Epithelial cell of proximal tubule (primary cell): ENCODE results near the gene ATP10A. TPM values are rescaled to one million over a fixed set of nuclear protein-coding genes. Genes with fewer than 3 reads are reported as not detected.

ENCODE experiments used
- DNase-seq: peaks from one replicate; pipeline ENCODE4 v3.0.0-alpha.2; 2011; ENCODE audit warnings: low read depth
- H3K4me3 ChIP-seq: 2 replicates; pipeline ENCODE4 v1.5.1; 2011; ENCODE audit warnings: low read depth, mild to moderate bottlenecking, low read length
- total RNA-seq: library from RNA; depleted of rRNA; stranded (reverse); fragments of >200 nt; gene quantifications from 2 replicates; pipeline ENCODE4 v1.2.3, GENCODE V29; 2015
- TF ChIP-seq, protein P1 (sequence below): conservative IDR thresholded peaks from 2 replicates; pipeline ENCODE4 v1.5.1; 2012; ENCODE audit warnings: low read depth, mild to moderate bottlenecking, low read length

ATP10A gene
- total RNA-seq, 1 donor from 2014 or later = 13.0 TPM

DNA sequence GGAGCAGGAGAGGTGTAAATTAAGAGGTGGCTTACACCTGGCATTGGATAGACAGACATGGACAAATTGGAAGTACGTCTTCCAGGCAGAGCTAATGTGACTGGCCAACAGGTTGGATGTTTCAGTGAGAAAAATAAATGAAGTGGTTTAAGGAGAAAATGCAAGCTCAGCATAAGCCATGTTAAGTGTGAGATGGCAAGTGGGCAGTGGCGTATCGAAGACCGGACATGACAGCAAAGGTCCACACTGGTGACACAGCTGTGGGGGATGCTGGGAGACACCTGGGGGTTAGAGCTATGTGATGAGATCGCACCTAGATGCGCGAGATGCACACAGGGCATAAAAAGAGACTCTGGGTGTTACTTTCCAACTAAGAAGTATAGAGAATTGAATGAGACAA is 3.7 kb upstream of the ATP10A start:
- DNase-seq = no peak
- TF ChIP-seq, protein P1, sequence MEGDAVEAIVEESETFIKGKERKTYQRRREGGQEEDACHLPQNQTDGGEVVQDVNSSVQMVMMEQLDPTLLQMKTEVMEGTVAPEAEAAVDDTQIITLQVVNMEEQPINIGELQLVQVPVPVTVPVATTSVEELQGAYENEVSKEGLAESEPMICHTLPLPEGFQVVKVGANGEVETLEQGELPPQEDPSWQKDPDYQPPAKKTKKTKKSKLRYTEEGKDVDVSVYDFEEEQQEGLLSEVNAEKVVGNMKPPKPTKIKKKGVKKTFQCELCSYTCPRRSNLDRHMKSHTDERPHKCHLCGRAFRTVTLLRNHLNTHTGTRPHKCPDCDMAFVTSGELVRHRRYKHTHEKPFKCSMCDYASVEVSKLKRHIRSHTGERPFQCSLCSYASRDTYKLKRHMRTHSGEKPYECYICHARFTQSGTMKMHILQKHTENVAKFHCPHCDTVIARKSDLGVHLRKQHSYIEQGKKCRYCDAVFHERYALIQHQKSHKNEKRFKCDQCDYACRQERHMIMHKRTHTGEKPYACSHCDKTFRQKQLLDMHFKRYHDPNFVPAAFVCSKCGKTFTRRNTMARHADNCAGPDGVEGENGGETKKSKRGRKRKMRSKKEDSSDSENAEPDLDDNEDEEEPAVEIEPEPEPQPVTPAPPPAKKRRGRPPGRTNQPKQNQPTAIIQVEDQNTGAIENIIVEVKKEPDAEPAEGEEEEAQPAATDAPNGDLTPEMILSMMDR = no peak
- no peak overlapping the region for H3K4me3 ChIP-seq

DNA sequence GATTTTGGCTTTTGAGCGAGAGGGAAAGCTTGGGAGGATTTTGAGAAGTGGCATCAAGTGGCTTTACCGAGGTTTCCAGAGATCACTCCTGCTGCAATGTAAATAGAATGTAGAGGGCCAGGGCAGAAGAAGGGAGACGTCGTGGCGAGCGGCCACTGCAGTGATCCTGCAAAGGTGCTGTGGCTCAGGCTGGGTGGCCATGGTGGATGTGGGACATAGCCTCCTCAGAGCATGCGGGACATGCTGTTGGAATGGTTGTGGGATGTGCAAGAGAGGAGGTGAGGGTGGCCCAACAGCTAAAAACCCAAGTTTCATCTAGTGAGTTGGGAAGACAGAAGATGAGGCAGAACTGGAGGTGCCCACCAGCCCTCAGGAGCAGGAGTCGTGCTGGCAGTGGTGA is 3.1 kb upstream of the ATP10A start:
- H3K4me3 ChIP-seq = no peak overlapping the region
- DNase-seq = no peak
- TF ChIP-seq, protein P1 = no peak

DNA sequence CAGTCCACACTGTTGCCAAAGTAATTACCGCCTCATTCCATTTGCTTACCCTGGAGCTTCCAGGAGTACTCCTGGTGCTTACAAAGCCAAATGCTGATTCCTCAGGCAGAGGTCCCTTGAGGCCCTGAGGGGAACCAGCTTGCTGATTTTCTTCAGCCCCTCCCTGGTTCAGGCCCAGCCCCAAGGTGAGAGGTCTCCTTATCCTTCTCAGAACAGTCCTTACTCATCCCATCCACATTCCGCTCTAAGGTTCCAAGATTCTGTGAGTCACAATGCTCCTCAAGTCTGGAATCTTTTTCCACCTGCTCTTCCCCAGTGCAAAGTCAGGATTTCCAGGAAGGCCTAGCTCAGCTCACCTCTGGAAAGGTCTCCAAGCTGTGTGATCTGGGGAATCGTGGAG is 1.8 kb upstream of the ATP10A start:
- TF ChIP-seq, protein P1 = no peak
- DNase-seq = no peak
- no peak overlapping the region for H3K4me3 ChIP-seq

DNA sequence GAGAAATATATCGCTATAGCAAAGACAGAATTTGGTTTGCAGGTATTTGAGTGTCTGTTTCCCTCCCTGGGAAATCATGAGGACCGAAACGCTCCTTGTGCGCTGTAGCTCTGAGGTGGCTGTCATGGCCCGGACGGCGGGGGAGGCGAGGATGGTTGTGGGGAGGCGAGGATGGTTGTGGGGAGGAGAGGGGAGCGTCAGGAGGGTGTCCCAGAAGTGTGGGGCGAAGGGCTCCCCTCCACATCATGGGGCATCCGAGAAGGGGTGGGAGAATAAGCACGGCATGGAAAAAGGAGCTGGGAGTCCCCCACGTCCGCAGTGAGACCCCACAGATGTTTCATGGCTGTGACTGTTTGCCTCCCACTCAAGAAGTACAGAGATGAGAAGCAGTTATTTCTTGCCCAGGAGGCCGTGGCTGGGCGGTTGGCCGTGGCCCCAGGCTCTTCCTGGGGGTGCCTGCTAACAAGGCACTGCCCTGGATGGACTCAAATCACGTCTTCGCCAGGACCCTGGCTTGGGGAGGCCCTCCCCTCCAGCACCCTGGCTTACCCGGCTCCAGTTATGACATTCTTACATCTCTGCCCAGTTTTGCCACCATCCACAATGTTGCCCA is 947 bp upstream of the ATP10A start:
- TF ChIP-seq, protein P1 = no peak
- no peak for DNase-seq
- peak overlapping the region; percentile 77 for H3K4me3 ChIP-seq

DNA sequence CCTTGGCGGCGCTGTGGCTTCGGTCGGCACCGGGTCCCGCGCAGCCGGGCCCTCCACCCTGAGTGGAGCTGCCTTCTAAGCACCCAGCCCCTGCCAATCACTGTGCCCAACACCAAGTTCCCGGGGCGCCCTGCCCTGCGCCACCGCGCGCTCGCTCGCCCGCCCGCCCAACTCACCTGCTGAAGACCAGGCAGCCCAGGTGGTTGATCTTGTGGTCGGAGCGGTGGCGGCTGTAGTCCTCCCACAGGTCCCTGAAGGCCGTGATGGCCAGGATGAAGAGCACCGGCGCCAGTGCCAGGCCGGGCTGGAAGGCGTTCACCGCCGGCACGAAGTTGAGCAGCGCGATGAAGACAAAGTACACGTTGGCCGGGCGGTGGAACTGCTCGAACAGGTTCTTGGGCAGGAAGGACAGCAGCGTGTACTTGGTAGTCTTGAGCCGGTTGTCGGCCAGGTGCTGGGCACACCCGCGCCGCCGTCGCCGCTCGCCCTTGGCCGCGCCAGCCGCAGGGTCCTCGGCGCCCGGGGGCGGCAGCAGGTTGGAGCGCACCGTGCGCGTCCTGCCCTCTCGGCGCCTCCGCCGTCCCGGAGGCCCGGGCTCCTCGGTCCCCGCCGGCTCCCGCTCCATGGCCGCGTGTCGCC is 536 bp downstream of the ATP10A start:
- H3K4me3 ChIP-seq = peak overlapping the region; percentile 77
- TF ChIP-seq, protein P1 = no peak
- DNase-seq = no peak

DNA sequence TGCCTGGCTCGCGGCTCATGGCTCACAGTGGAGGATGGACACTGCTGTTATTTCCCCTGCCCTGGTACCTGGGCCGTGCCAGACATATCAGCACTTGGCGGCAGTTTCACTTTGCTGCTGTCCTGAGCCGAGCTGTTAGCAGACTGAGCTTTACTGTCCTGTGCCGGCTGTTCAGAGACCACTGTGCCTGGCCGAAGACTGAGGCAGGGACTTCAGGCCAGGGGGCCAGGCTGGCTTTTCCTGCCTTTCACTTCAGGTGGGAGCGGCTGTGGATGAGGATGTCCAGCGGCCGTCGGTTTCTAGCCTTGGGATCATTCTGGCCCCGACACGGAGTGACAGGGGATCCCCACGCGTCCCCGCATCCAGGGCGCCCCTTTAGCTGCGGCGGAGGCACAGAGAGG is 1.1 kb downstream of the ATP10A start:
- TF ChIP-seq, protein P1 = no peak
- DNase-seq = no peak
- peak overlapping the region; percentile 77 for H3K4me3 ChIP-seq
